GM18858 (cell line): ENCODE data around the gene FARS2.
"Not testable (repeated sequence)": the region's sequence is repeated elsewhere in the genome, so short reads cannot be mapped to it uniquely, and the experiment has no call there.

Source experiments
- ATAC-seq: cut with Tn5 transposase; IDR thresholded peaks from one replicate; pipeline ENCODE4 v1.9.1; 2021; ENCODE audit not compliant: unreplicated experiment

FARS2 gene

DNA sequence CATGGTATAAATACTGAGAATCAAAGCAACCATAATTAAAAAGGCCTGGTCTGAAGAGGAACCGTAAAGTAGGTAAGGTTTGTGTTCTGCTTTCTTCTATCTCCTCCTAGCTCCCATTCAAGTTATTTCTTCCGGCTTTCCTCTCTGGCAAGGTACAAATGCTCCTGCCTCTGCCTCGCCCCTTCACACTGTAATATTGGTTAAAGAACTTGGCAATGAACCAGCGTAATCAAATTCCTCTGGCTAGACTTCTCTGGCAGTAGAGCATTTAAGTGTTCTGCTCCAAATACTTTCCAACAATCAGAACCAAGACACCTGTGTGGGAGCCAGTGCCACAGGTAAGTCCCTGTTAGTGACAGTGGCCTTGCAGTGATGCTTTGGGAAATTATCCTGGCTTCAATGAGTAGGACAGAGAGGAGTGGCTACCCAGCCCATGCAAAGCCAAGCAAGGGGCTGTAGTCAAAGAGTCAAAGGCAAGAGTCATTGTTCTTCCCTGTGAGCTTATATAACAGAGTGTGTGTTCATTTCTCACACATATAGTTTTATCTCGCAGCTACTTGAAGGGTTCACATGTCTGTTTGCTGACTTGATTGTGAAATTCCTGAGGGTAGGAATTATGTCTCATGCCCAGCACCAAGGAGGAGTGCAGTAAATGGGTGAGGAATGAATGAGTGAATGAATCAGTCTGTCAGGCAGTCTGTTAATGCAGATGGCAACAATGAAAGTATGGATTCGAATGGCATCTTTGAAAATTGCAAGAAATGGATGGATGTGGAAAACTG, 416.1 kb downstream of the FARS2 start:
- ATAC-seq, result no peak

DNA sequence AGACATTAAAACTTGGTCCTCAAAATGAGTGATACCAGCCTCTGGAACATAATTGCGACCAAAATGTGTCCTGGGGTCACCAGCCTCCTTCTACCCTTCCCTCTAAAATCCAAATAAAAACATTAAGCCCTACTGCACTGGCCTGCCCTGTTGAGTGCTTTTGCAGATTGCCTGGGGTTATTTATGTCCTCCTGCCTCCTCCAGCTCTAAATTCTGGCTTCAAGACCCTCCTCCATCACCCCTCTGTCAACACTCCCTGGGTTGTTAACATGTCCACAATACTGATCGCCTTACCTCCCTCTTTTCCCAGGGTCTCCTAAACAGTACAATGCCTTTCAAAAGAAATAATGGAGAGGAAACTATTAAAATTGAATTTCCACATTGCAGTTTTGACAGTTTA, 418.0 kb downstream of the FARS2 start:
- no peak for ATAC-seq

DNA sequence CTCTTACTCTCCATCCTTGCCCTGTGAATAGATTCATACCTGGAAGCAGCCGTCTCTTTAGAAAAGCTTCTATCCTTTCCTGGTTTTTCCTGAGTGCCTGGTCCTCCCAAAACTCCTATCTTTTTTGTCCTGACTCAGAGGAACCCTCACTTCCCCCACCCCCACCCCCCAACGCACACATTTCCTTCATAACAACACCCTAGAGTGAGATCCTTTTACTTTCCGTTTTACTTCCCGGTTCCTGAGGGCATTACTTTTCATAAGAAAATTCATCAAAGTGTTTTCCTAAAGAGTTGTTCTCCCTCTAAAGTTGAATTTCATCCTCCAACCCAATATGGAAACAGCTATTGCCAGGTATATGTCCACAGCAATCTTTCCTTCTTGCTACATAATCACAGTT, 418.4 kb downstream of the FARS2 start:
- no peak for ATAC-seq

DNA sequence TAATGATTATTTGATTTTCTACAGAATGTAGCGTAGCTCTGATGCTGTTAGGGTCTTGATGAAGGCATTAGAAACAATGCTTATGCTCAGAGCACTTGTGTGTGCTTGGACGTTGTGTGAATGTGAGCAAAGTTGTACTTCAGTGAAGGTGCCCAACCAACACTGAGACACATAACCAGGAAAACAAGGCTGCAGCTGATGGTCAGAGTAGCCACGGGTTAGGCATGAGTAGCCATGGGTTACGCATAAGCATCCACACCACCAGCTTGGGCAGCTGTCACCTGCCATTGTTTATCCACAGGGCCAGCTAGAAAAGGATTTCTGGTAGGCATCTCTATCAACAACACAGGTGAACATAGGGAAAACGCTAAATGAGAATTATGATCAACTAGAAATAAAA, 418.8 kb downstream of the FARS2 start:
- no peak for ATAC-seq

DNA sequence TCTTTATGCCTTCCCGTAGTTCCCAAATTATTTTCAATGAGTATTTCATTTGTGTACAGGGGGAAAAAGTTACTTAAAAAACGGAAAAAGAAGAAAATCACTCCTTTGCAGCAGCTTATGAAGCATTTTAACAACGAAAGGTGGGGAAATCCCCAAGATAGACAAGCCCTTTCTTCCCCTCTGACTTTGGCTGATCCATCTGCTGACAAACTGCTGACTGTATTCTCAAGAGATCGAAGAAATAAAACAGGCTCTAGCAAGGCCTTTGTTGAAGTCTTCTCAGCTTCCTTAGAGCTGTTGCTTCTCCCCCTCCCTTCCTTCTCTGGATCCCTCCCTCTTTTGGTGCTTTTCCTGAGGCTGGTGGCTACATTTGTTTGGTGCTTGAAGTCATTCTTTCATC, 420.2 kb downstream of the FARS2 start:
- ATAC-seq, result no peak

DNA sequence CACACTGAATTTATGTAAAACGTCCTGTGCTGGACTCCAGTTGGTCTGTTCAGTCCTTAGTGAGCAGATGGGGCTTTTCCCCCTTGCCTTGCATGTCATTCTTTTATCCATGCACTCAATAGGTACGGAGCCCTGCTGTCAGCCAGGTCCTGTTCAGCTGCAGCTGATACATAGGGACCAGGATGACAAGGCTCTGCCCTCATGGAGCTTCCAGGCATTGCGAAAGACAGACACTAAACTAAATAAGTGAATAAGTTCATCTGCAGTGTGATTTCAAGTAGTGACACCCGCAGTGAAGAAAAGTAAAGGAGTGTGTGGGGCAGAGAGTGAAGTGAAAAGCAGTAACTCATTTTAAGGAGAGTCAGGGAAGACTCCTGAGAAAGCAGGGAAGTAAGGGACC, 421.2 kb downstream of the FARS2 start:
- no peak for ATAC-seq

DNA sequence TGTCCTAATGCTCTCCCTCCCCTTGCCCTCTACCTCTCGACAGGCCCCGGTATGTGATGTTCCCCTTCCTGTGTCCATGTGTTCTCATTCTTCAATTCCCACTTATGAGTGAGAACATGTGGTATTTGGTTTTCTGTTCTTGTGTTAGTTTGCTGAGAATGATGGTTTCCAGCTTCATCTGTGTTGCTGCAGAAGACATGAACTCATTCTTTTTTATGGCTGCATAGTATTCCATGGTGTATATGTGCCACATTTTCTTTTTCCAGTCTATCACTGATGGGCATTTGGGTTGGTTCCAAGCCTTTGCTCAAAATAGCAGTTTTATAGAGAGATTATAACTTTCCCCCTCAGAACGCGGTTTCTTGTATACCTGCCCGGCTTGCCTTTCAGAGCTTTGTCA, 422.4 kb downstream of the FARS2 start:
- ATAC-seq, result not testable (repeated sequence)

DNA sequence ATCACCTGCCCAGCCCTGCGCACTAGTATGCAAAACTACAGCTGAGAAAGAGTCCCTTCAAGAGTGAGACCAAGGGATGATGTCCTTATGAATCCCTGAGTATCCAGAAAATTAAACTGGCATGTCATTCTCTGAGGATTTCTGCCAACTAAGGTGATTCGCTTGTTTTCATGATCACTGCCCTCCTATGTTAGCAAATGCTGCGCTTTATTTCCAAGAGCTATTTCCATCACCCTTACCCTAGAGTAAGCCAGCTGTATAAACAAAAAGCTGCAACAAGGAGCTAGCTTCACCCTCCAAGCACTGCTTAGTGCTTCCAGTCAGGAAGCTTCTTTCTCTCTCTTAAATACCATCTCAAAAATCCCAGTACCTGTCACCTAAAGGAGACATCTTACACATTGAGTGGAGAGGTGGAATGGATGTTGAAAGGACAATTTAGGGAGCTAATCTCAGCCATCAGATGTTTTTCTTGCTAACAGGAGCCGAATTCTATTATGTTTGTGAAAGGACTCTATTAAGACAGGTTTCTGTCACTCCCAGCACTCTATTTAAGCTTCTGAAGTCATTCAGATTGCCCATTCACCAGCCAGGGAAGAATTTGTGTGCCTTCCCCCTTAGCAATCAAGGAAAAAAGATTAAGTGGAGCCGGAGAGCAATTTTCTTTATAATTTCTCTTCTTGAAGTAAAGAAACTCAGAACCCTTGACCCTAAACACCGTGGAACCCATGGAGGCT, 423.2 kb downstream of the FARS2 start:
- ATAC-seq, result no peak

DNA sequence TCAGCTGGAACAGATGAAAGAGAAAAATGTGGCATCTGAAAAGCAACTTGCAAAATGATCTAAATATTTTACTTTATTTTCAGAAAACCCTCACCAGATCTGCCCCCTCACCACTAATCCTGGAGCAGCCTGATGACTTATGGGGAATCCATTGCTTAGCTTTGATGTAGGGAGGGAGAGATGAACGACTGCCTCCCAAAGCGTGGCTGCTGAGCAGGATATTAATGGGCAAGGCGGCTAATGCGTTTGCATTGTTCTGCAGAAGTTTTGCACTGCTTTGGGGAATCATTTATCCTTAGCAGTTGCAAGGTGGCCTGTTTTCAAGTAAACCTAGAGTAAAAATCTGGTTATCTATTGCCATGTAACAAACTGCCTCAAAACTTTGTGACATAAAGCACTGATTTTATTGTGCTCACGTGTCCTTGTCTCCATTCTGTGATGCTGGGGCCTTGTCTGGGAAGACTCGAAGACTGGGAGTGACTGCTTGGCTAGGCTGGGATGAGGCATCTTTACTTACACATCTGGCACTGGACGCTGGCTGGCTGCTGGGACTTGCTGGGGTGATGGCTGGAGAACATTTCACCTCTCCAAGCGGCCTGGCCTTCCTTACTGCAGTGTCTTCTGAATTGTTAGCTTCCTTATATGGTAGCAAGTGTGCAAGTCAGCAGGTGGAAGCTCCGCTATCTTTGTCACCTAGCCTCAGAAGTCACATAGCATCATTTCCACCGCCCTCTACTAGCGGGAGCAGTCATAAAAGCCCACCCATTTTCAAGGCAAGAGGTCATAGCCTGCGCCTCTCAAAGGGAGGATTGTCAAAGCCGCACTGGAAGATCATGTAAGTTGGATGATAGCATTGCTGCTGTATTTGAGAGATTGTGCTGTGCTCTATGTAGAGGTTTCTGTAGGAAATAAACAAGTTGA, 432.2 kb downstream of the FARS2 start:
- no peak for ATAC-seq

DNA sequence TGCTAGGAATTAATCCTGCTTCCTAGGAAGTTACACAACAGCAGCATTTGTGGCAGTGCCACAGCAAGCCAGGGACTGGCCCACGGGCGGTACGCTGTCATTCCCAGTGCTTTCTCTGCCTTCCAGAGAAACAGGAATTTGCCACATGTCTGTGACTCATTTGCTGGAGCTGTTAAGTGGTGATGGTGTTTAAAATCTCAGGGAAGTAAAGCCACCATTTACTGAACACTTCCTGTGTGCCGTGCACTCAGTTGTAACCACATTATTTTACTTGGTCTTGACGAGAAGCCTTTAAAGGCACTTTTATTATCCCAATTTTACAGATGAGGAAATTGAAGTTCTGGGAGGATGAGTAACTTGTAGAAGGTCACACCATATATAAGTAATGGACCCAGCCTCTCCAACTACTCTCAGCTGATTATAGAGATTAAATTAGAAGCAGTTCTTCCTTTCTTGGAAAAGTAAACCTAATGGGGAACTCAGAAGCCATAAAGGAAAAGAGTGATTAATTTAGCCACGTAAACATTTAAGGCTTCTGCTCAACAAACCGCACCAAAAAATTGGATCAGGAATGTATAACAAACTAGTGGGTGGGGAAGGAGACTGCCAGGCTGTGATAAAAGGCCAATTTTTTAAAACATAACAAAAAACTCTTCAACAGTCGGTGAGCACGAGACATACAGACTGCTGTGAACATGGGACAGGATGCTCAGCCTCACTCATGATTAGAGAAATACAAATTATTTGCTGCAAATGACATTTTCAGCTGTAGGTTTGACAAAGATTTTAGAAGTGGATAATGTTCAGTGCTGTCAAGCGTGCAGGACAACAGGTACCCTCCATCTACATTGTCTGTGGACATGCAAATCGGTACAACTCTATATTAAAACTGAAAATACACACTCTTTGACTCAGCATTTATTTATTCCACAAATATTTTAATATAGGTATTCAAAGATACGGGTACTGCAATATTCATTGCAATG, 434.2 kb downstream of the FARS2 start:
- ATAC-seq, result no peak

DNA sequence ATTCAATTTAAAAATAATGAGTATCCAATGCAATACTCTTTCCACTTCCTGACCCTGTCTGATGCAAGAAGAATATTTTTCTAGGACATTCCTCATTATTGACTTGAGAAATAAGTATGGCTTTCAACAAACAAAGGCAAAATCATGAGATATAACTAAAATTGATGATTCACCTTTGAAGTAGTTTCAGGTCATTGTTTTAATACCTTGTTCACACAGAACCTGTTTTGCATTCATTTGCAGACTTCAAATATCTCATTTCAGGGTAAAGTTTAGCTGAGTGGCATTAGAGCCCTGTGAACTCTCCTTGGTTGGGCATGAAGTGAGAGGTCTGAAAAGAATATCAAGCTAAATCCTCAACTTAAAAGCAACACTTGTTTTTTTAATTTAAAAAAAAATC, 436.2 kb downstream of the FARS2 start:
- no peak for ATAC-seq

DNA sequence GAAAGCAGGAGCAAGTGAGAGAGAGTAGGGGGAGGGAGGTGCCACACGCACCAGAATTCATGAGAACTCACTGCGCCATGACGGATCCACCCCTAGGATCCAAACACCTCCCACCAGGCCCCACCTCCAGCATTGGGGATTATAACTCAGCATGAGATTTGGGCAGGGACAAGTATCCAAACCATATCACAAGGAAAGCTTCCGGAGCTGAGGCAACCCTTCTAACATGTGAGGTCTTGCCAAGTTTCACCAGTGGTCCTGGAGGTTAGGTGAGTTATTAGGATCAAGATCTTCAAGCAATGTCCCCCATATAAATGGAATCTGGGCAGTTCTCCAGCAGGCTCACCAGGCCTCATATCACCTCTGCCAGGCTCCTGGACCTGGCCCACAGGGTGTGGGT, 437.0 kb downstream of the FARS2 start:
- no peak for ATAC-seq

DNA sequence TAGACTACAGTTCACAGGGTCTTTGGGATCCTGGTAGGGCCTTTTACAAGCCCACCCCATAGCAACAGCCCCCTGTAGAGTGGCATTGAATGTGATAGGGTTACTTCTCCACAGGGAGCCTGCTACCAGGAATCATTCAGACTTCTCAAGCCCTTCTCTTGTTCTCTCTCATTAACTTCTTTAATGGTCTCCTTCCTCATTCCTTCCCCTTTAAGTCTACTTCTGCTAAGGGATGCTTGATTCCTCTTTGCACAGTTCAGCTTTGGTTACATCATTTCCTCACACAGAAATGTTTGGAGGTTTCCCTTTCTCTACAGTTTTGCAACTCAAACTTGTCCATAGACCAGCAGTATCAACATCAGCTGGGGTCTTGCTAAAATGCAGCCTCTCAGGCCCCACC, 437.8 kb downstream of the FARS2 start:
- ATAC-seq, result not testable (repeated sequence)

DNA sequence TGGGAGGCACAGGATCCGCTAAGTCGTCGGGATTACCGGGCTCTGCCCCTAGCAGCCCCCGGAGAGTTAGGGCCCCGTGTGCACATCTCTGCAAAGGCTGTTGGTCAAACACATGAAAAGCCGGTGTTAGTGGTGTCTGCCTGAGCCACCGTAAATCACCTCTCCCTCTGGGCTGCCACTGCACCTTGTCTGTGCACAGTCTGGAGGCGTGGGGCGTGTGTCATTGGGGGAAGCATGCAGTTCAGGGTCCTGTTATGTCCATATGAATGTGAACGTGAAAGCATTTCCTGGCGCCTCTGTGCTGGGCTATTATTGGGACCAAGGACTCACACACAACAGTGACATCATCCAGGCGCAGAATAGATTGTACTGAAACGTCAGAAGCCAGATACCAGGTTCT, 439.9 kb downstream of the FARS2 start:
- no peak for ATAC-seq

DNA sequence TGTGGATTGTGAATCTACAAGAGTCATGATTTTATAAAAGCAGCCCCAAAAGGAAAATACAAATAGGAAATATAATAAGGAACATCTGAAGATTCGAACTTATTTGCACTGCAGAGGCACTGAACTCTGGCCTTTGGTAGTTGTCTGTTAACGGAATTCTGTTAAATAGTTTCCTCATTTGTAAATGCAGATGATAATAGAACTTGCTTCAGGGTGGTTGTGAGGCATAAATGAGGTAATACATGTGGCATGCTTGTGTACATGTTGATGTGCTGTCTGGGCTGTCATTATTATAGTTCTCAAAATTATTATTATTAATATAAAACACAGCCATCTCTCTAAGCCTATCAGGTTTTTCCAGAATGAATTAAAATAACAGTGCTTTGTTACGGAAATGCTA, 443.4 kb downstream of the FARS2 start:
- ATAC-seq, result no peak

DNA sequence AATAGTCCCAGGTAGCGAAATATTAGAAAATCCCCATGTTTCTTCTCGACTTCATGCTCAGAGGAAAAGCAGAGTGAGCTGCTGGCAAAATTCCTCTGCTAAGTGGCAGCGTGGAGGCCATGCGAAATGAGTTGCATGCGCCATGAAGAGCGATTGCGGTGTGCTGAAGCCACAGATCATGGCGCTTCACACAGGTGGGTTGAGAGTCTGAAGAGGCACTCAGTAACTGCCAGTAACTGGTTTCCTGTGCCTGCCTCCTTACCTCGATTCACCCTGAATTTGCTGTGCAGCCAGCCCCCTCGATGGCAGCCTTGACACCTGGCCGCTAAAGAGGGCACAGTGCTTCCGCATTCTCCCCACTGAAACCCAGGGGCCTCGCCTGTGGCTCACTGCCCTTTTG, 443.9 kb downstream of the FARS2 start:
- no peak for ATAC-seq

DNA sequence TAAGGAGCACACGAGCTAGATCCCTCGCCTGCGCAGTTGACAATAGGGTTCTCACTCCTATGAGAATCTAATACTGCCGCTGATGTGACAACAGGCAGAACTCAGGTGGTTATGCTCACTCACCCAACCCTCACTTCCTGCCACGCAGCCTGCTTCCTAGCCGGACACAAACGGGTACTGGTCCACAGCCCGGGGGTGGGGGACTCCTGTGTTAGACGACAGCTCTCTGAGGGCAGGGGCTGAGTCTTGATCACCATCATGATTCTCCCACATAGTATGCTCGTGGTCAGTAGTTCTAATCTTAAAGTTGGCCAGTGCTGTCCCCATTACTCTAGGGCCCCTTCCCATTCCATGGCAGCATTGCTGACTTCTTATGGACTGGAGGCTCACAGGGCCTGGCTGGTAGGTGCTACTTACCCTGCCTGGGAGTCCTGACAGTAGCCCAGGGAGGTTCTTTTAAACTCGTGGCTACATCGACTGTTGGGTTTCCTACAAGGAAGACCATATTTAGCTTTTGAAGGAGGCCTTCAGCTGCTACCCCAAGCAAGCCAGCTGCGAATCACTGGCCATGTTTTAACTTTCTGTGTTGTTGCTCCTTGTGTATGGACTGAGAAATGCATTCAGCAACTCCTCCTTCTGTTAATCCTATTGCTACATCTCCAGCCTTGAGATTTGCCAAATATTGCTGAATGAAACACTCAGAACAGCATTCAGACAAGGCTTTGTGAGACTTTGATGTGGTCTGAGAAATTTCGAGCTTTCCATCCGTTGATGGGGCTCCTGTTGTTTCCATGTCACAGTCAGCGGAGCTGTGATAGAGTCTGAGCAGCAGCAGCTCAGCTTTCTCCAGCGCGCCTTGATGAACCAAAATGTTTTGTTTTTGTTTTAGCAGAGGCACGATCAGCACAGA, 445.1 kb downstream of the FARS2 start:
- no peak for ATAC-seq

DNA sequence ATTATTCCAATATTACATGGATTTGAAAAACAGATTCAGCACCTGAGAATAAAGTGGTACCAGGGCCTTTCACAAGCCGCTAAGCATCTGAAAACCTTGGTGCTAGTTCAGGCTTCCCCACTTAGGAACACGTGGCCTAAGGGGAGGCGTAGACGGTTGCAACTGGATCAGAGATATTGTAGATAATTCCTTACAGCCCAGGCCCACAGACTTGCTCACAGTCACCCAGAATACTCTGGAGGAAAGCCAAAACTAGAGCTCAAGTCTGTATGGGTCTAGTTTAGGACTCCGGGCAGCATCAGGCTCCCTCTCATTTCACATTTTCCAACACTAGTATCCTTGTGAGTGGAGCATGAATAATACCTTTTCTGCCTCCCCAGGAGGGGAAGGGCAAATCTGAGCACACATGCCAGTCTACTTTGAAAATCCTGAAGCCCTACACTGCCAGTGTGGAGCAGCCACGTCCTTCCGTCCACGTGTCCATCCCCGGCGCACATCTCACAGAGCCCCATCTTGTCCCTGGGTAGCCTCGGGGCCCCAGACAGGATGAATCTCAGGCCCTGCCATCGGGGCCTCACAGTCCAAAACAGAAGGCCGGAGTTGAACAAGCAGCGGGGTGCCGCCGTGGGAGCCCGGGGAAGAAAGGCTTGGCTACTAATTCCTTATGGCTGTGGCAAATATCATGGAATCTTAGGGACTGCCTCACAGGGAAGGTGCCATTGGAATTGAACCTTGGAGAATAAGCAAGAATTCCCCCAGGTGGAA, 446.1 kb downstream of the FARS2 start:
- no peak for ATAC-seq

DNA sequence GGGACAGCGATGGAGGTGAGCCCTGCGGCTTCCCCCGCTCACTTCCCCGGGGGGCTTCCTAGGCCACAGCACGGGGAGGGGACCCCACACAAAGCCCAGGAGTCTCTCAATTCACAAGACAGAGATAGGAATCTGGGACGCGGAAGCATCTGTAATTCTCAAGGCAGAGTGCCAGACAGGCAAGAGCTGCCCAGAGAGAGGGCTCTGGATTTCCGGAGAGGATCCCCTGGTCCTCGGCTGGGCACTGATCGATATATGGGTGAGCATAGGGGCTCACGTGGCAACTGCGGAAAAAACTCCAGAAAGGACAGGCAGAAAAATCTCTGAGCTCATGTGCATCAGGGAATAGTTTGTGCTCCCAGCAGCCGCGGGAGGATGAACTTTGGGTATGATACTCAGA, 449.2 kb downstream of the FARS2 start:
- ATAC-seq, result no peak
